Body of pancreas (tissue), 4 donors: ENCODE measurements around the gene DDR1. TPM values are rescaled to one million over a fixed set of nuclear protein-coding genes. Genes with fewer than 3 reads are reported as not detected.

Experiments used
- ATAC-seq: fragments of 150-250 bp; one replicate; pipeline ENCODE4 v1.9.1; 2016
- DNase-seq, 4 donors: peaks; one replicate each; pipeline ENCODE4 v3.0.0-alpha.2; 2019
- H3K27ac ChIP-seq, 4 donors: fragments of 200-600 bp; sonication (generic); 1 replicate in 3 of 4; 2 replicates in 1 of 4; pipeline versions ENCODE4 v1.5.1 to v1.6.1; 2016 to 2019; ENCODE audit warnings: mild to moderate bottlenecking in 1 of 4, mixed read lengths in 1 of 4, moderate library complexity in 1 of 4
- H3K27me3 ChIP-seq, 2 donors: fragments of 200-600 bp; sonication (generic); one replicate each; pipeline ENCODE4 v1.6.0; 2016; ENCODE audit warnings: mild to moderate bottlenecking in 1 of 2
- H3K36me3 ChIP-seq, 2 donors: fragments of 200-600 bp; sonication (generic); replicated peaks in 1 of 2; 2 replicates each; pipeline ENCODE4 v1.5.1; 2016; ENCODE audit warnings: low read depth in 2 of 2; ENCODE audit not compliant: insufficient read depth in 1 of 2
- H3K4me1 ChIP-seq: fragments of 200-600 bp; sonication (generic); one replicate; pipeline ENCODE4 v1.6.0; 2016
- H3K4me3 ChIP-seq, 2 donors: fragments of 200-600 bp; sonication (generic); 1 replicate in 1 of 2; 2 replicates in 1 of 2; pipeline ENCODE4 v1.5.1; 2016 to 2019
- H3K9me3 ChIP-seq, 3 donors: fragments of 200-600 bp; sonication (generic); 1 replicate in 2 of 3; 2 replicates in 1 of 3; pipeline ENCODE4 v1.5.1; 2016
- CTCF ChIP-seq, 7 experiments: fragments of 450-650 bp in 4 of 7; fragments of 200-600 bp in 3 of 7; sonication (generic) in 3 of 7; IDR thresholded peaks; one replicate each; pipeline ENCODE4 v1.5.1; 2016 to 2019; ENCODE audit warnings: antibody characterized with exemption in 7 of 7
- POLR2A ChIP-seq, 3 donors: fragments of 450-650 bp; IDR thresholded peaks; one replicate each; pipeline ENCODE4 v1.6.1; 2016; ENCODE audit warnings: antibody characterized with exemption in 3 of 3, mild to moderate bottlenecking in 2 of 3
- WGBS, 2 donors: methylation state at CpG; one replicate each; pipeline ENCODE4 v1.1.5; 2017; 5-methylcytosine and 5-hydroxymethylcytosine counted together
- intact Hi-C: fragments of 100-400 bp; cut with DNase I; formaldehyde crosslinking; loops from one replicate; pipeline ENCODE4 v1.15.1; 2023
- total RNA-seq, 2 donors: library from RNA; depleted of rRNA; stranded (reverse); fragments of >200 nt; gene quantifications; one replicate each; pipeline ENCODE4 v1.1.0, GENCODE V29; 2016

Gene DDR1
- total RNA-seq, 2 donors from 2014 or later = 90.3 to 97.3 TPM

DNA sequence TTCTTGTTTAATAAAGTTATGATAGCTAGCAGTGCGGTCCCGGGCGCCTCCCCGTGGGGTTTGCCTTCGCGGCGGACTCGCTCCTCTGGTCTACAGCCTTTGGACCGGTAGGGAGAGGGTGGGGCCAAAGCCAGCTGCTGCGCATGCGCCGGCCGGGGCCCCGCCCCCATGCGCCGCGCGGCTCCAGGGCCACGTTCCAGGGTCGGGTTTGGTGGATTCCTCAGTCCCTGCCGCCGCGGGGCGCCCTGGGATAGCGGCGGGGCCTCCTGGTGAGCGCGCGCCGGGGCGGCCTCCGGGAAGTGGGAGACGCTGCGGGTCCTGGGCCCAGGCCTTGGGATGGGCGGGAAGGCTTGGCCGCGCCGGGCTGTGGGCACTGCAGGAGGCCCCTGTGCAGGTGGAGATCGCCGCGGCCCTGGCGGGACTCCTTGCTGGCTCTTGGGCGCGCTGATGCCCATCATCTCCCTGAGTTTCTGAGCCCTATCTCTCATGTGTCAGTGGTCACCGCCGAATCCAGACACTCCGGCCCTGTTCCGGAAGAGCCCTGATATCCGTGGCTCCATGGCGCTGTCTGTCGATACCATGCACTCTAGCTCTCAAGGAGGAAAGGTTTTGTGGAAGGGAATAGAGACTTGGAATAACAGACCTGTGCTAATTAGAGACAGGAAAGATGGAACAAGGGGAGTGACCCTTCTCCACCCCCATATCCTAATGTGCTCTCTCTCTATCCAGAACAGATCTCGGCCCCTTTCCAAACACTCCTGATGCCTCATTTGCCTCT, 29.9 kb downstream of the DDR1 start, which contains the start of gene VARS2:
Gene VARS2 (plus strand): TSS at position 163 of the 778 bp plus-strand sequence. CDS start 599 bp downstream, at position 762.
- DNase-seq (peak; percentile 96 to 97 (median 96)), ATAC-seq (peak; percentile 95)
- 1% methylated on average over 11 to 52 of the region's 52 CpGs for WGBS, 2 donors
- peak; percentile 34 to 73 (median 50) for TF ChIP-seq CTCF (IDR thresholded peaks at IDR 0.05)
- peak; percentile 91 to 93 (median 91) for TF ChIP-seq POLR2A (IDR thresholded peaks at IDR 0.05)
- peak within 1 kb of the TSS; percentile 90 to 95 (median 94) for H3K27ac ChIP-seq
- H3K4me3 ChIP-seq = peak within 1 kb of the TSS; percentile 23 to 25
- H3K36me3 ChIP-seq = no peaks in the 10 kb centered on the region
- peaks cover 33% of the 10 kb centered on the region for H3K4me1 ChIP-seq
- intact Hi-C loops = no loop called here
- no peaks in the 10 kb centered on the region for H3K9me3 ChIP-seq
- H3K27me3 ChIP-seq = no peaks in the 10 kb centered on the region

GRCh38 chr6:30914854-30915590, 30.7 kb downstream of the DDR1 start:
- DNase-seq = no peak
- Histone ChIP-seq H3K4me1 (peaks cover 32% of the 10 kb centered on the region), H3K4me3 (peak overlapping the region in 1 of 2 donors; percentile 25), H3K27me3 (no peaks in the 10 kb centered on the region), H3K9me3 (no peaks in the 10 kb centered on the region), H3K36me3 (no peaks in the 10 kb centered on the region), H3K27ac (peak overlapping the region; percentile 90 to 95 (median 94))
- 21 to 23% methylated on average over 17 of the region's 17 CpGs for WGBS, 2 donors
- intact Hi-C loops = no loop called here
- TF ChIP-seq POLR2A (IDR thresholded peaks at IDR 0.05) = no peak
- no peak for TF ChIP-seq CTCF (IDR thresholded peaks at IDR 0.05)
- no peak for ATAC-seq

DNA sequence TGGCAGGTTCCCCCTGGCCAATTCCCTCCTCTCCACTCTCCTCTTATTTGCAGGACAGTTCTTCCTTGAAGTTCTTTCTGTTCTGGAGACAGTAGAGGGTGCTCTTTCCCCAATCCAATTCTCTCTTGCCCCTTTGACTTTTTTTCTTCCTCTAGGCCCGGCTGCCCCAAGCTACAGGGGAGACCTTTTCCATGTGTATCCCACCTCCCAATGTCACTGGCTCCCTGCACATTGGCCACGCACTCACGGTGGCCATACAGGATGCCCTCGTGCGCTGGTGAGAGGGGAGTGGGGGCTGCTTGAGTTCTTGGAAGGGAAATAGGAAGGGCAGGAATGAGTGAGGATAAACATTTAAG, 31.2 kb downstream of the DDR1 start:
- DNase-seq (peak; percentile 20 to 56 (median 36)), ATAC-seq (peak; percentile 31)
- intact Hi-C loops = no loop called here

GRCh38 chr6:30917041-30917440, 32.7 kb downstream of the DDR1 start:
- no peak for ATAC-seq
- Histone ChIP-seq H3K9me3 (no peaks in the 10 kb centered on the region), H3K27ac (no peak overlapping the region), H3K4me3 (no peak overlapping the region), H3K27me3 (no peaks in the 10 kb centered on the region), H3K36me3 (peaks cover 0 to 12% of the 10 kb centered on the region in 2 donors), H3K4me1 (peaks cover 32% of the 10 kb centered on the region)
- 83 to 86% methylated on average over 5 to 7 of the region's 7 CpGs for WGBS, 2 donors
- TF ChIP-seq POLR2A (IDR thresholded peaks at IDR 0.05) (no peak), CTCF (IDR thresholded peaks at IDR 0.05) (no peak)
- intact Hi-C loops = no loop called here
- DNase-seq = no peak

More for the DNA sequence above, 31.2 kb downstream of the DDR1 start:
- Histone ChIP-seq H3K27me3 (no peaks in the 10 kb centered on the region), H3K36me3 (peaks cover 0 to 5% of the 10 kb centered on the region in 2 donors), H3K4me1 (peaks cover 32% of the 10 kb centered on the region), H3K9me3 (no peaks in the 10 kb centered on the region), H3K27ac (peak overlapping the region in 3 of 4 donors; percentile 93 to 95 (median 94)), H3K4me3 (no peak overlapping the region)
- TF ChIP-seq POLR2A (IDR thresholded peaks at IDR 0.05) (no peak), CTCF (IDR thresholded peaks at IDR 0.05) (peak; percentile 36 to 90 (median 68))
- WGBS, 2 donors = 15 to 20% methylated on average over 5 of the region's 5 CpGs
